ENCODE results near the gene ZNF804B. TPM values are rescaled to one million over a fixed set of nuclear protein-coding genes. Genes with fewer than 3 reads are reported as not detected.

ZNF804B gene
- total RNA-seq, 2 experiments from 2014 or later: not detected

DNA sequence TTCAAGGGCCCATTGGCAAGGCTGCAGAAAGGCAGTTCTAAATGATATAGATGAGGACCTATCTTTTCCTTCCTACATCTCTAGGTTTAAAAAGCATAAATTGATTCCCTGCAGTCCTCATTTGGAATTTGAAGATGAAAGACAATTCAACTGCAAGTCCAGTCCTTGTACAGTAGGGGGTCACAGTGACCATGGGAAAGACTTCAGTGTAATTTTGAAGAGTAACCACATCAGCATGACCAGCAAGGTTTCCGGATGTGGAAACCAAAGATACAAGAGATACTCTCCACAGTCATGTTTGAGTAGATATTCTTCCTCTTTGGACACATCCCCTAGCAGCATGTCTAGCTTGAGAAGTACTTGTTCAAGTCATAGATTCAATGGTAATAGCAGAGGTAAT is 575.3 kb downstream of the ZNF804B start:
- Histone ChIP-seq H3K4me3 (ENCODE audit: low read depth, low read length, poor library complexity, severe bottlenecking) (no peak overlapping the region), H3K79me2 (ENCODE audit: insufficient read depth, low read depth, low read length) (no peaks in the 10 kb centered on the region), H3K9me2 (ENCODE audit: insufficient read depth, low read length) (no peaks in the 10 kb centered on the region), H4K20me1 (ENCODE audit: insufficient read depth, low read length) (no peaks in the 10 kb centered on the region), H3K36me3 (ENCODE audit: insufficient read depth, low read length) (no peaks in the 10 kb centered on the region), H3K9me3 (ENCODE audit: low read length) (no peaks in the 10 kb centered on the region), H2AFZ (ENCODE audit: low read length) (no peak overlapping the region), H3K4me1 (ENCODE audit: insufficient read depth, low read length, poor library complexity, severe bottlenecking) (no peaks in the 10 kb centered on the region), H3K4me2 (ENCODE audit: low read length) (no peak overlapping the region), H3K27ac (ENCODE audit: low read depth, low read length, poor library complexity, severe bottlenecking) (no peak overlapping the region)
- ChIA-PET CTCF (ENCODE audit: unreplicated experiment) (no interaction called here), POLR2A (no interaction called here)
- TF ChIP-seq, protein P1, sequence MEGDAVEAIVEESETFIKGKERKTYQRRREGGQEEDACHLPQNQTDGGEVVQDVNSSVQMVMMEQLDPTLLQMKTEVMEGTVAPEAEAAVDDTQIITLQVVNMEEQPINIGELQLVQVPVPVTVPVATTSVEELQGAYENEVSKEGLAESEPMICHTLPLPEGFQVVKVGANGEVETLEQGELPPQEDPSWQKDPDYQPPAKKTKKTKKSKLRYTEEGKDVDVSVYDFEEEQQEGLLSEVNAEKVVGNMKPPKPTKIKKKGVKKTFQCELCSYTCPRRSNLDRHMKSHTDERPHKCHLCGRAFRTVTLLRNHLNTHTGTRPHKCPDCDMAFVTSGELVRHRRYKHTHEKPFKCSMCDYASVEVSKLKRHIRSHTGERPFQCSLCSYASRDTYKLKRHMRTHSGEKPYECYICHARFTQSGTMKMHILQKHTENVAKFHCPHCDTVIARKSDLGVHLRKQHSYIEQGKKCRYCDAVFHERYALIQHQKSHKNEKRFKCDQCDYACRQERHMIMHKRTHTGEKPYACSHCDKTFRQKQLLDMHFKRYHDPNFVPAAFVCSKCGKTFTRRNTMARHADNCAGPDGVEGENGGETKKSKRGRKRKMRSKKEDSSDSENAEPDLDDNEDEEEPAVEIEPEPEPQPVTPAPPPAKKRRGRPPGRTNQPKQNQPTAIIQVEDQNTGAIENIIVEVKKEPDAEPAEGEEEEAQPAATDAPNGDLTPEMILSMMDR (conservative IDR thresholded peaks at IDR 0.05; ENCODE audit: low read length): no peak
- no peak for TF ChIP-seq EZH2phosphoT487 (IDR thresholded peaks at IDR 0.05; ENCODE audit: borderline replicate concordance, low read depth, low read length)
- intact Hi-C loops (cut with micrococcal nuclease; ENCODE audit: unreplicated experiment): no loop called here
- no peak for DNase-seq (ENCODE audit: low spot score)
- BruUV-seq (replicated peaks): no TSS peak

DNA sequence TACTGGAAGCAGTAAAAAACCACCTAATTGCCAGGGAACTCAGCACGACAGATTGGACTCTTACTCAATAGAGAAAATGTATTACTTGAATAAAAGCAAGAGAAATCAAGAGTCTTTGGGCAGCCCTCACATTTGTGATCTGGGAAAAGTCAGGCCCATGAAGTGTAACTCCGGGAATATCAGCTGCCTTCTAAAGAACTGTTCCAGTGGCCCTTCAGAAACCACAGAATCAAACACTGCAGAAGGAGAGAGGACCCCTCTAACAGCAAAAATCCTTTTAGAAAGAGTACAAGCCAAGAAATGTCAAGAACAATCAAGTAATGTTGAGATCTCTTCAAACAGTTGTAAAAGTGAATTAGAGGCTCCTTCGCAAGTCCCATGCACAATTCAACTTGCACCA is 576.0 kb downstream of the ZNF804B start:
- no peak for DNase-seq (ENCODE audit: low spot score)
- H3K4me2 ChIP-seq (ENCODE audit: low read length): no peak overlapping the region
- BruUV-seq (replicated peaks): no TSS peak
- no peak for TF ChIP-seq EZH2phosphoT487 (IDR thresholded peaks at IDR 0.05; ENCODE audit: borderline replicate concordance, low read depth, low read length)
- TF ChIP-seq, protein P1 (conservative IDR thresholded peaks at IDR 0.05; ENCODE audit: low read length): no peak
- ChIA-PET CTCF (ENCODE audit: unreplicated experiment) (no interaction called here), POLR2A (no interaction called here)
- H3K36me3 ChIP-seq (ENCODE audit: insufficient read depth, low read length): no peaks in the 10 kb centered on the region
- H4K20me1 ChIP-seq (ENCODE audit: insufficient read depth, low read length): no peaks in the 10 kb centered on the region
- H3K9me2 ChIP-seq (ENCODE audit: insufficient read depth, low read length): no peaks in the 10 kb centered on the region
- no peak overlapping the region for H2AFZ ChIP-seq (ENCODE audit: low read length)
- no peaks in the 10 kb centered on the region for H3K9me3 ChIP-seq (ENCODE audit: low read length)
- H3K79me2 ChIP-seq (ENCODE audit: insufficient read depth, low read depth, low read length): no peaks in the 10 kb centered on the region
- intact Hi-C loops (cut with micrococcal nuclease; ENCODE audit: unreplicated experiment): no loop called here
- H3K27ac ChIP-seq (ENCODE audit: low read depth, low read length, poor library complexity, severe bottlenecking): no peak overlapping the region
- no peak overlapping the region for H3K4me3 ChIP-seq (ENCODE audit: low read depth, low read length, poor library complexity, severe bottlenecking)
- H3K4me1 ChIP-seq (ENCODE audit: insufficient read depth, low read length, poor library complexity, severe bottlenecking): no peaks in the 10 kb centered on the region

DNA sequence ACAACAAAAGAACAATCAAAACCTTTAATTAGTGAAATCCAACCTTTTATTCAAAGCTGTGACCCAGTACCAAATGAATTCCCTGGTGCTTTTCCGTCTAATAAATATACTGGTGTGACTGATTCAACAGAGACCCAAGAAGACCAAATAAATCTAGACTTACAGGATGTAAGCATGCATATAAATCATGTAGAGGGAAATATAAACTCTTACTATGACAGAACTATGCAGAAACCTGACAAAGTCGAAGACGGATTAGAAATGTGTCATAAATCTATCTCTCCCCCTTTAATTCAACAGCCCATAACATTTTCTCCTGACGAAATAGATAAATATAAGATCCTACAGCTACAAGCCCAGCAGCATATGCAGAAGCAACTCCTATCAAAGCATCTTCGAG is 576.6 kb downstream of the ZNF804B start:
- TF ChIP-seq EZH2phosphoT487 (IDR thresholded peaks at IDR 0.05; ENCODE audit: borderline replicate concordance, low read depth, low read length): no peak
- TF ChIP-seq, protein P1 (conservative IDR thresholded peaks at IDR 0.05; ENCODE audit: low read length): no peak
- CTCF ChIA-PET (ENCODE audit: unreplicated experiment): no interaction called here
- no peak overlapping the region for H2AFZ ChIP-seq (ENCODE audit: low read length)

More for the DNA sequence above, 576.6 kb downstream of the ZNF804B start:
- intact Hi-C loops (cut with micrococcal nuclease; ENCODE audit: unreplicated experiment): no loop called here
- H3K4me1 ChIP-seq (ENCODE audit: insufficient read depth, low read length, poor library complexity, severe bottlenecking): no peaks in the 10 kb centered on the region
- POLR2A ChIA-PET: no interaction called here
- no TSS peak for BruUV-seq (replicated peaks)
- no peak overlapping the region for H3K4me2 ChIP-seq (ENCODE audit: low read length)
- no peaks in the 10 kb centered on the region for H3K9me3 ChIP-seq (ENCODE audit: low read length)
- no peak for DNase-seq (ENCODE audit: low spot score)
- no peaks in the 10 kb centered on the region for H3K36me3 ChIP-seq (ENCODE audit: insufficient read depth, low read length)
- H3K27ac ChIP-seq (ENCODE audit: low read depth, low read length, poor library complexity, severe bottlenecking): no peak overlapping the region
- H3K9me2 ChIP-seq (ENCODE audit: insufficient read depth, low read length): no peaks in the 10 kb centered on the region
- H4K20me1 ChIP-seq (ENCODE audit: insufficient read depth, low read length): no peaks in the 10 kb centered on the region
- H3K4me3 ChIP-seq (ENCODE audit: low read depth, low read length, poor library complexity, severe bottlenecking): no peak overlapping the region
- no peaks in the 10 kb centered on the region for H3K79me2 ChIP-seq (ENCODE audit: insufficient read depth, low read depth, low read length)

Measured in OCI-LY7 (cell line).